Fibroblast of peridontal ligament (primary cell): ENCODE results near the gene CENPC.
A peak's percentile ranks its signal among the peaks of the same experiment; 100 is the strongest.
"Not testable (repeated sequence)": the region's sequence is repeated elsewhere in the genome, so short reads cannot be mapped to it uniquely, and the experiment has no call there.

Source experiments
- DNase-seq: peaks from one replicate; pipeline ENCODE4 v3.0.0-alpha.2; 2010; ENCODE audit errors: extremely low read depth

CENPC gene

GRCh38 chr4:67466751-67467150 lies 78.6 kb downstream of the CENPC start:
- DNase-seq: no peak

GRCh38 chr4:67465763-67466052 lies 79.6 kb downstream of the CENPC start:
- no peak for DNase-seq

DNA sequence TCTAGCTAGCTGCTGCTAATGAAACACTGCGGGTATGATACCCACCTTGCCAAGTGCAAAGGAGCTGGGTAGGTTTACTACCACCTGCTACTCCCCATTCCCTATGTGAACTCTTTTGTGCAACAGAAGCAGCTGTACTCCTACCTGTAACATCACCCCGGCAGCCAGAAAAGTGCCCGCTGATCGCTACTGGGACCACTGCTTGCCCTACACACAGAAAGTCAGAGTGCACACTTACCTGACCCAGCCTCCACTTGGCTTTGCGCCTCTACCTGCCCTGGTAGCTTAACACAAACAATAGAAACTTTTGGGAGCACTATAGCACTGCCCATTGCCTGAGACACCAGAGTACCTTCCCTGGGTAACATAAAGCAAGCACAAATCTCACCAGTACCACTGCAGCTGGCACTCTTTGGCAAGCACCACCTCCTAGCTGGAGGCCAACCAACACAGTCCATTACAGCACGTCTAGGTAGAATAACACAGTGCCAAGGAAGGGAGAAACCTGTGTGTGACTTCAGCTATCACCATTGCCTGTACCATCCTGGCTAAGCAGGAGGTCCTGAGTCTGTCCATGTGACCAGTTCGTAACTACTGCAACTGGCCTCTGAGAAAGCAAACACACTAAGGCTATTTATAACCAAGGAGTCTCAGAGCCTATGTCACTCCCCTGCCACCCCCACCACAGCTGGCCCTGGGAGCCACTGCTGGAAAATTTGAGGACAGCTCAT lies 80.1 kb downstream of the CENPC start:
- no peak for DNase-seq

DNA sequence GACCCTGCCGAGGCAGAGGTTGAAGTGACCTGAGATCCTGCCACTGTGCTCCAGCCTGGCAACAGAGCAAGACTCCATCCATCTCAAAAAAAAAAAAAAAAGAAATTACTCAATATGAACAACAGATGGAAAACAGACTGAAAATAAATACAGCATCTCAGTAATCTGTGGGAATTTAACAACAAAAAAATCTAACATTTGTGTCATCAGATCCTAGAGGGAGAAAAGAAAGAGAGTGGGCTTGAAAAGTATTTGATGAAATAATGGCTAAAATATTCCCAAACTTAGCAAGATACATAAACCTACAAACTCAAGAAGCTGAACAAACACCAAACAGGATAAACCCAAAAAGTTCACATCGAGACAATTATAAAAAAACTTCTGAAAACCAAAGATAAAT lies 84.7 kb downstream of the CENPC start:
- DNase-seq: peak; percentile 9

DNA sequence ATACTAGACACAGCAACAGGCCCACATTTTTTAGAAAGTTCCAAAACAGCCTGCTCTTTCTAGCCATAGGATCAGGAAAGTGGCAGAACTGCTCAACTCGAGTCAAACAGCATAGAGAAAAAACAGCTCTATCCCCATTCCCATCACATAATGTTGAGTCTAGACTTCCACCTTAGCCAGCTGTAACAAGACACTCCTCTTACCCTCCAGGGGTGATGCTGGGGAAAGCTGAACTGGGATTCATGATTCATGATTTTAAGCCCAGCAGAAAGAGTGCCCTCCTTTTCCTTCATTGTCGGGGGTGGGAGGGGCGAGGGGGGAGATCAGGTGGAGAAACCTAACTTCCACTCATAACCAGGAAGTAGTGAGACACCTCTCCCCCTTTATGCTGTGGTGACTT lies 86.1 kb downstream of the CENPC start:
- DNase-seq: no peak

GRCh38 chr4:67456577-67457196 lies 88.6 kb downstream of the CENPC start:
- no peak for DNase-seq

- DNase-seq: not testable (repeated sequence)
Measured at GRCh38 chr4:67452846-67453205, 92.5 kb downstream of the CENPC start.

- no peak for DNase-seq
Measured at GRCh38 chr4:67452100-67452845, 93.0 kb downstream of the CENPC start.

DNA sequence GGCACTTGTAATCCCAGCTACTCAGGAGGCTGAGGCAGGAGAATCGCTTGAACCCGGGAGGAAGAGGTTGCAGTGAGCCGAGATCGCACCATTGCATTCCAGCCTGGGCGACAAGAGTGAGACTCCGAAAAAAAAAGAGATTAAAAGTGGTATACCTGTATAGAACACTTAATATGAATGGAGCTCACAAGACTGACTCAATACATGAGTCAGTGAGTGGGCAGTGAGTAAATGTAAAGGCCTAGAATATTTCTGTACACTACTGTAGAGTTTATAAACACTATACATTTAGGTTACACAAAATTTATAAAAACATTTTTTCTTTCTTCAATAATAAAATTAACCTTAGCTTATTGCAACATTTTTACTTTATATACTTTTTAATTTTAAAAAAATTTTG lies 93.8 kb downstream of the CENPC start:
- no peak for DNase-seq

DNA sequence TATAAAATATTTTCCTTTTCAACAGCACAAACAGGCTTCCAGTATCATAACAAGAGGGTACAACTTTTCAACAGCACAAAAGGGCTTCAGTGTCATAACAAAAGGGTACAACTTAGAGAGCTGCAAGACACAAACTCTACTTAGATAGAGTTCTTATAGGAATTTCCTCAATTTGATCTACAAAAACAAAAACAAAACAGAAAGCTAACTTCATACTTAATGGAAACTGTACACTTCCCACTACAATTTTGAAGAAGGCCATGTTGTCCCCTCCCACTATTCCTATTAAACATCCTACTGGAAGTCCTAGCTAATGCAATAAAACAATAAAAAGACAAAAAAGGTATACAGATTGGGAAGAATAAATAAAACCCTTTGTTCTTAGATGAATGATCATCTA lies 96.7 kb downstream of the CENPC start:
- DNase-seq: no peak

- DNase-seq: no peak
Measured at GRCh38 chr4:67447873-67448272, 97.4 kb downstream of the CENPC start.

DNA sequence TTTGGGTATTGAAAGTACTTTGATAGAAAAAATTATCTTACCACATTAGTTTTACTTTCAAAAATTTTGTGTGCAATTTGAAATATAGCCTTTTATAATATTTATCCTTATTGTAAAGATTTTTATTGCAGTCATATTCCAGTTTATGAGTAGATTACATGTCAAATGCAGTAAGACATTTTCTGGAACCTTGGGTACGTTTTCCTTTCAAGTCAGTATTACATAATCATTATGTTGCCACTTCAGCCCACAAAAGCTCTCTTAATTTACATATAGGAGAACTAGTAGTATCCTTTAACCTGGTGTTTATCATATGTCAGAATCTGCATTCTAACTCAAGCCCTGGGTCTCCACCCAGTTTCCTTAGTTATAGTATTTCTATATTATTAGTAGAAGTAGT lies 98.5 kb downstream of the CENPC start:
- no peak for DNase-seq

DNA sequence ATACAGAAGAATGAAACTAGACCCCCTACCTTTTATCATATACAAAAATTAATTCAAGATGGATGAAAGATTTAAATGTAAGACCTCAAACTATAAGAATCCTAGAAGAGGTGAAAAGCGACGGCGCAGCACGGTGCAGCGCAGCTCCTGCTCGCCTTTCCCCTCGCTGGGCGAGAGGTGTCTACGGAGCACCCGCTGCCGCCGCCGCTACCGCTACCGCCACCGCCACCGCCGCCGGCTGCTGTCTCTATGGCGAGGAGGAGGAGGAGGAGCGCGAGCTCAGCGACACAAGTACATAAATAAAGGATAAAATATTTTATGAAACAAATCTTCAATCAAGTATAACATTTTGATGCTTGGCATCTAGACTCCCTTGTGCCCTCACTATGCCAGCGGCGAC lies 99.4 kb downstream of the CENPC start:
- not testable (repeated sequence) for DNase-seq

DNA sequence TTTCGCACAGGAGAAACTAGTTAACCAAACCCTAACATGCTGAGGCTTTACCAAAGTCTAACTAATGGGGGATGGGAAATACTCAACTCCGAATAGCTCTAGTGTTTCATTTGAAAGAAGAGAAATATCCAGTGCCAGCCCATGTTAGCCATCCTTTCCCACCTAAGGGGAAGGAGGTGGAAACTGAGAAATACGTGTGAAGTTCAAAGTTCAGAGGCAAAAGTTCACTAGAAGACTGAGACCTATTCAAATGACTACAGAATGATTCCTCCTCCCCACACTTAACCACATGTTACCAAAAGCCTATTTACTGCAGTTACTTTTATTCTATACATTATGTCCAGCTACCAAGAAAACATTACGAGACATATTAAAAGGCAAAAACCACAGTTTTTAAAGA lies 106.3 kb downstream of the CENPC start:
- no peak for DNase-seq

DNA sequence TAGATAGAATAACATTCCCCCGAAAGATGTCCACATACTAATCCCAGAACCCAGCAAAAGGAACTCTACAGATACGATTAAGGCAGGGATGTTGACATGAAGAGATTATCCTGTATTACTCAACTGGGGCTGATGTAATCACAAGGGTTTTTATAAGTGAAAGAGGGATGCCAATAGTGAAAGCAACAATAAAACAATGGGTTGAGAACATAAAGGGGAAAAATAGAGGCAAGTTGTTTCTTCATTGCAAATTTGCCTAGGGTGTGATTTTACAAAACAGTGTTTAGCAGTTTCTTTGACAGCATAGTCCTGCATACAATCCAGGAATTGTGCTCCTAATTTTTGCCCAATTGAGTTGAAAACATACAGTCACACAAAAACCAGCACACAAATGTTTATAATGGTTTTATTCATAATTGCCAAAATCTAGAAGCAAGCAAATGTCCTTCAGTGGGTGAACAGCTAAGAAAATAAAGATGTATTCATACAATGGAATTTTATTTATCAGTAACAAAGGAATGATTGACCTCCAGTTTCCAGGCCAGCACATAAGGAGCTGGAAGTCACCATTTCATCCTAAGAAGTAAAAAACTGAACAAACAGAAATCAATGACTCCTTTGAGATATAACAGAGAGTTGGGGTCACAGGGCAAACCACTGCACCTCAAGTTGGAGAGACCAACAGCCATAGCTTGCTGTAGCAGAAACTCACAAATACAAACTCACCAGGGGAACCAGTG lies 107.2 kb downstream of the CENPC start:
- DNase-seq: peak; percentile 83

GRCh38 chr4:67436742-67437141 lies 108.6 kb downstream of the CENPC start:
- no peak for DNase-seq

DNA sequence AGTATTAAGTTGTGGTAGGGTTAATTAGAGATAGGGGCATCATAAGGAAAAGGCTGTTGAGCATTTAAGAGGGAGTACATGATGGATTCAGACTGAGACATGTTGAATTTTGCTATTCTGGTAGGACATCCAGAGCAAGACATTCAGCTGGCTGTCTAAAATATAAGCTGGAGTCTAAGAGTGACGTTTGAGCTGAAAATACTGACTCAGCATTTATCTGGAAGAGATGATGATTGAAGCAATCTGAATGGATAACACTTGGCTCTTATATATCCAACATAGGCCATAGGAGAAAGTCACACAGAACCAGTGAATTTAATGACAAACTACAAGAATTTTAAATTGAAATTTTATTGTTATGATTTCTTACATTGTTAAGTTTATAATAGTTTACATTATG lies 114.3 kb downstream of the CENPC start:
- no peak for DNase-seq

DNA sequence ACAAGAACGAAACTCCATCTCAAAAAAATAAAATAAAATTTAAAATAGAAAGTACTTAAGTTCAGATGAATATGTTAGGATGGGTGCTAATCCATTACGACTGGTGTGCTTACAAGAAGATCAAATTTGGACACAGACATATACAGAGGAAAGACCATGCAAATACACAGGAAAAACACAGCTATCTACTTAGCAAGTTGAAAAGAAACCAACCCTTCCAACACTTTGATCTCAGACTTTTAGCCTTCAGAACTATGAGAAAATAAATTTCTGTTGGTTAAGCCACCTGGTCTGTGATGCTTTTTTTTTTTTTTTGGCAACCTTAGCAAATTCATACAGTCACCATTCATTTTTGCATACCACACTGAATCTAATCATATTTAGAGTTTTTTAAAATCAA lies 116.5 kb downstream of the CENPC start:
- no peak for DNase-seq
